GM12891 (cell line): ENCODE data around the gene SMG7.

Source experiments
- POLR2A ChIP-seq: IDR thresholded peaks from 2 replicates; pipeline ENCODE4 v1.6.1; 2011; ENCODE audit warnings: low read depth, low read length, control low read depth
- POLR2AphosphoS5 ChIP-seq: IDR thresholded peaks from 2 replicates; pipeline ENCODE4 v1.6.1; 2011; ENCODE audit warnings: low read depth, low read length, control low read depth
- SPI1 ChIP-seq: IDR thresholded peaks from 2 replicates; pipeline ENCODE4 v1.6.1; 2011; ENCODE audit warnings: low read depth, low read length, control low read depth
- TAF1 ChIP-seq: IDR thresholded peaks from 2 replicates; pipeline ENCODE4 v1.6.1; 2011; ENCODE audit warnings: low read depth, low read length, control low read depth

- TF ChIP-seq POLR2AphosphoS5 (no peak), POLR2A (no peak), TAF1 (no peak), SPI1 (peak; percentile 29)
Observed at GRCh38 chr1:183580281-183580682, 108.0 kb downstream of the SMG7 start.
